Transverse colon (tissue), 4 donors: ENCODE data around the gene FLVCR2.
"Not testable (repeated sequence)": the region's sequence is repeated elsewhere in the genome, so short reads cannot be mapped to it uniquely, and the experiment has no call there.

Experiments
- EP300 ChIP-seq: sonication (generic); formaldehyde crosslinking; IDR thresholded peaks from one replicate; pipeline ENCODE4 v1.6.1; 2017; ENCODE audit warnings: antibody characterized with exemption, low read depth
- POLR2A ChIP-seq: fragments of 450-650 bp; IDR thresholded peaks from one replicate; pipeline ENCODE4 v1.6.1; 2016; ENCODE audit warnings: antibody characterized with exemption, mild to moderate bottlenecking, moderate library complexity
- POLR2AphosphoS5 ChIP-seq, 3 donors: sonication (generic); formaldehyde crosslinking; IDR thresholded peaks; one replicate each; pipeline ENCODE4 v1.6.1; 2016; ENCODE audit warnings: antibody characterized with exemption in 3 of 3
- TF ChIP-seq, protein P1 (sequence below), 5 experiments: fragments of 200-600 bp in 3 of 5; fragments of 450-650 bp in 2 of 5; sonication (generic) in 3 of 5; IDR thresholded peaks; 1 replicate in 2 of 5; 2 replicates in 3 of 5; pipeline ENCODE4 v1.5.1; 2016 to 2017; ENCODE audit warnings: antibody characterized with exemption in 5 of 5, inconsistent platforms in 3 of 5, mild to moderate bottlenecking in 2 of 5, moderate library complexity in 1 of 5

DNA sequence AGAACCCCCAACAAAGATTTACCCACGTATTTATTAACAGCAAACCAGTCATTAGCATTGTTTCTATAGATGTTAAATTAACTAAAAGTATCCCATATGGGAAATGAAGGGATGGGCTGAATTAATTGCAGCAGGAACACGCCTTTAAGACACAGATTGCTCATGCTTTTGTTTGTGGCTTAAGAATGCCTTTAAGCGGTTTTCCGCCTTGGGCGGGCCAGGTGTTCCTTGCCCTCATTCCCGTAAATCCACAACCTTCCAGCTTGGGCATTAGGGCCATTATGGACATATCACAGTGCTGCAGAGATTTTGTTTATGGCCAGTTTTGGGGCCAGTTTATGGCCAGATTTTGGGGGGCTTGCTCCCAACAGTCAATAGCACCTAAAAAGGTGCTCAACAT is 22.6 kb downstream of the FLVCR2 start:
- not testable (repeated sequence) for TF ChIP-seq POLR2AphosphoS5 (IDR thresholded peaks at IDR 0.05); POLR2A; EP300
- TF ChIP-seq, protein P1, sequence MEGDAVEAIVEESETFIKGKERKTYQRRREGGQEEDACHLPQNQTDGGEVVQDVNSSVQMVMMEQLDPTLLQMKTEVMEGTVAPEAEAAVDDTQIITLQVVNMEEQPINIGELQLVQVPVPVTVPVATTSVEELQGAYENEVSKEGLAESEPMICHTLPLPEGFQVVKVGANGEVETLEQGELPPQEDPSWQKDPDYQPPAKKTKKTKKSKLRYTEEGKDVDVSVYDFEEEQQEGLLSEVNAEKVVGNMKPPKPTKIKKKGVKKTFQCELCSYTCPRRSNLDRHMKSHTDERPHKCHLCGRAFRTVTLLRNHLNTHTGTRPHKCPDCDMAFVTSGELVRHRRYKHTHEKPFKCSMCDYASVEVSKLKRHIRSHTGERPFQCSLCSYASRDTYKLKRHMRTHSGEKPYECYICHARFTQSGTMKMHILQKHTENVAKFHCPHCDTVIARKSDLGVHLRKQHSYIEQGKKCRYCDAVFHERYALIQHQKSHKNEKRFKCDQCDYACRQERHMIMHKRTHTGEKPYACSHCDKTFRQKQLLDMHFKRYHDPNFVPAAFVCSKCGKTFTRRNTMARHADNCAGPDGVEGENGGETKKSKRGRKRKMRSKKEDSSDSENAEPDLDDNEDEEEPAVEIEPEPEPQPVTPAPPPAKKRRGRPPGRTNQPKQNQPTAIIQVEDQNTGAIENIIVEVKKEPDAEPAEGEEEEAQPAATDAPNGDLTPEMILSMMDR (IDR thresholded peaks at IDR 0.05), result not testable (repeated sequence)
